Measurements from ENCODE around the gene PCK2. TPM values are rescaled to one million over a fixed set of nuclear protein-coding genes. Genes with fewer than 3 reads are reported as not detected.

PCK2 gene
- total and polyA plus RNA-seq, 2 of the 8 experiments (the other 6 are each of a cell fraction or from before 2014, with no cell fraction given): 81.9 to 115 TPM

GRCh38 chr14:24144451-24144850, 50.3 kb downstream of the PCK2 start:
- Histone ChIP-seq H3K23me2 (ENCODE audit: low read depth, low read length) (peaks cover 13% of the 10 kb centered on the region), H3K27me3 (replicated peaks in 1 of 4; ENCODE audit: control insufficient read depth in 3 of 4, extremely low read depth in 1 of 4, insufficient read depth in 3 of 4, low read length in 3 of 4) (no peaks in the 10 kb centered on the region), H3K23ac (ENCODE audit: insufficient read length) (no peak overlapping the region), H3K14ac (ENCODE audit: insufficient read length) (no peak overlapping the region), H2BK12ac (ENCODE audit: low read depth, low read length) (no peak overlapping the region), H3K36me3 (ENCODE audit: control insufficient read depth in 2 of 4, insufficient read depth in 4 of 4, low read length in 3 of 4) (peaks cover 2 to 14% (median 5%) of the 10 kb centered on the region in 4 experiments; a peak in 5 of 8 replicates), H4K5ac (ENCODE audit: insufficient read length, low read depth, low read length) (no peak overlapping the region), H4K20me1 (replicated peaks in 1 of 2; ENCODE audit: control insufficient read depth in 1 of 2, insufficient read depth in 2 of 2, low read length in 2 of 2) (peaks cover 0 to 7% of the 10 kb centered on the region in 2 experiments), H3K27ac (ENCODE audit: low read depth, low read length) (no peak overlapping the region), H2BK15ac (ENCODE audit: low read length) (no peak overlapping the region), H2BK20ac (ENCODE audit: low read length) (no peak overlapping the region), H3K18ac (ENCODE audit: extremely low read depth, low read length) (no peak overlapping the region), H4K8ac (ENCODE audit: extremely low read depth, insufficient read depth, low read length) (no peak overlapping the region), H3K56ac (replicated peaks; ENCODE audit: insufficient read length, low read depth, low read length) (no peak overlapping the region), H2AK5ac (ENCODE audit: low read depth, low read length) (no peak overlapping the region), H3K9me3 (ENCODE audit: insufficient read depth in 2 of 2, low read depth in 1 of 2, low read length in 1 of 2) (no peaks in the 10 kb centered on the region), H3K9ac (replicated peaks in 1 of 4; ENCODE audit: extremely low read depth in 1 of 4, low read depth in 3 of 4, low read length in 3 of 4) (no peak overlapping the region), H3K4me3 (ENCODE audit: extremely low read depth in 1 of 4, insufficient read depth in 2 of 4, low read depth in 3 of 4, low read length in 4 of 4) (no peak overlapping the region), H3K4me2 (ENCODE audit: insufficient read depth in 1 of 2, low read depth in 2 of 2, low read length in 2 of 2) (no peak overlapping the region), H2AFZ (ENCODE audit: low read length) (no peak overlapping the region), H3K79me2 (ENCODE audit: control insufficient read depth in 1 of 2, insufficient read depth in 2 of 2, low read length in 2 of 2) (peaks cover 0 to 31% of the 10 kb centered on the region in 2 experiments; a peak in 3 of 4 replicates), H3K4me1 (replicated peaks in 1 of 4; ENCODE audit: control insufficient read depth in 3 of 4, insufficient read depth in 4 of 4, low read length in 3 of 4) (peaks cover 2 to 10% (median 8%) of the 10 kb centered on the region in 4 experiments; a peak in 6 of 7 replicates), H2BK5ac (ENCODE audit: low read depth, low read length) (no peak overlapping the region), H3K4ac (replicated peaks; ENCODE audit: insufficient read length, low read depth, low read length) (no peak overlapping the region), H4K91ac (replicated peaks; ENCODE audit: insufficient read length, low read length) (no peak overlapping the region), H2BK120ac (replicated peaks; ENCODE audit: low read depth, low read length) (no peak overlapping the region), H3K79me1 (ENCODE audit: low read depth, low read length) (peaks cover 7% of the 10 kb centered on the region; the same call in 1 of the 2 replicates)
- WGBS, 2 experiments (ENCODE audit: extremely low coverage in 1 of 2, insufficient coverage in 1 of 2, insufficient read length in 1 of 2, insufficient replicate concordance in 2 of 2, low coverage in 1 of 2, low lambda C conversion rate in 2 of 2, missing lambda C conversion rate in 1 of 2): 93% methylated on average over 1 of the region's 1 CpG; no CpG with 5 or more reads in 1 of the 2 experiments
- POLR2A ChIA-PET (ENCODE audit: partially characterized antibody): interaction anchor here (0.7 to 4.9 kb wide), 4 partner anchors 30 to 49 kb away, joined by 3 to 26 read pairs (median 4); partner anchors contain the start of genes DCAF11 and IPO4
- DNase-seq (ENCODE audit: low read depth in 1 of 2, low spot score in 2 of 2): no peak
- CTCF ChIA-PET (ENCODE audit: partially characterized antibody): interaction anchor here (1.1 to 1.5 kb wide), 3 partner anchors 17 to 36 kb away, joined by 3 to 8 read pairs (median 3); partner anchors contain the start of genes DCAF11, IRF9 and NRL
- no peak for TF ChIP-seq TAF1 (IDR thresholded peaks at IDR 0.05; ENCODE audit: low read depth, low read length)
- TF ChIP-seq KDM1A (IDR thresholded peaks at IDR 0.05; ENCODE audit: borderline replicate concordance, low read length): no peak
- no peak for TF ChIP-seq NRF1 (IDR thresholded peaks at IDR 0.05; ENCODE audit: low read depth, low read length)
- no peak for TF ChIP-seq BACH1 (IDR thresholded peaks at IDR 0.05; ENCODE audit: low read length)
- TF ChIP-seq SIX5 (IDR thresholded peaks at IDR 0.05; ENCODE audit: low read depth, low read length): no peak
- TF ChIP-seq JUND (IDR thresholded peaks at IDR 0.05; ENCODE audit: low read length): no peak
- TF ChIP-seq SAP30 (IDR thresholded peaks at IDR 0.05; ENCODE audit: insufficient read depth, insufficient replicate concordance, low read length): no peak
- TF ChIP-seq SIRT6 (IDR thresholded peaks at IDR 0.05; ENCODE audit: low read length): no peak
- TF ChIP-seq JUN (IDR thresholded peaks at IDR 0.05; ENCODE audit: low read depth, low read length): no peak
- no peak for FAIRE-seq

Data from H1 (cell line).